Measurements from ENCODE around the gene RNF212. TPM values are rescaled to one million over a fixed set of nuclear protein-coding genes. Genes with fewer than 3 reads are reported as not detected.

Gene RNF212
- total RNA-seq, 4 donors from 2014 or later = 1.3 TPM; not detected in 3

- Histone ChIP-seq H3K27me3 (peaks cover 32 to 67% (median 42%) of the 10 kb centered on the region in 3 donors), H3K4me3 (no peak overlapping the region), H3K27ac (no peak overlapping the region), H3K9me3 (no peaks in the 10 kb centered on the region), H3K36me3 (no peaks in the 10 kb centered on the region), H3K4me1 (peaks cover 0 to 3% of the 10 kb centered on the region in 2 donors)
- intact Hi-C loops (cut with DNase I; ENCODE audit: low total_unique reads) (no loop called here), in situ Hi-C loops (cut with MboI; ENCODE audit: low sequenced_read_pairs in 4 of 4) (no loop called here)
- no peak for DNase-seq
- ATAC-seq = no peak
- no peak for TF ChIP-seq POLR2A (IDR thresholded peaks at IDR 0.05)
- no peak for TF ChIP-seq CTCF (IDR thresholded peaks at IDR 0.05 in 4 of 5, conservative IDR thresholded peaks at IDR 0.05 in 1 of 5)
Observed at GRCh38 chr4:1042352-1043055, 70.9 kb downstream of the RNF212 start.

- no peak overlapping the region for H3K4me3 ChIP-seq
- no peaks in the 10 kb centered on the region for H3K9me3 ChIP-seq
- ATAC-seq (no peak), DNase-seq (no peak)
- in situ Hi-C loops (cut with MboI; ENCODE audit: low sequenced_read_pairs in 4 of 4) (no loop called here), intact Hi-C loops (cut with DNase I; ENCODE audit: low total_unique reads) (no loop called here)
- H3K27ac ChIP-seq = no peak overlapping the region
- H3K27me3 ChIP-seq = peaks cover 30 to 67% (median 36%) of the 10 kb centered on the region in 3 donors
- H3K4me1 ChIP-seq = peaks cover 0 to 3% of the 10 kb centered on the region in 2 donors
- no peaks in the 10 kb centered on the region for H3K36me3 ChIP-seq
- TF ChIP-seq POLR2A (IDR thresholded peaks at IDR 0.05) (no peak), CTCF (IDR thresholded peaks at IDR 0.05 in 4 of 5, conservative IDR thresholded peaks at IDR 0.05 in 1 of 5) (no peak)
Observed at GRCh38 chr4:1041936-1042330, 71.4 kb downstream of the RNF212 start.

- in situ Hi-C loops (cut with MboI; ENCODE audit: low sequenced_read_pairs in 4 of 4) (no loop called here), intact Hi-C loops (cut with DNase I; ENCODE audit: low total_unique reads) (no loop called here)
- Histone ChIP-seq H3K27me3 (peaks cover 29 to 69% (median 33%) of the 10 kb centered on the region in 3 donors), H3K4me1 (peaks cover 0 to 3% of the 10 kb centered on the region in 2 donors), H3K36me3 (no peaks in the 10 kb centered on the region), H3K27ac (no peak overlapping the region), H3K4me3 (no peak overlapping the region), H3K9me3 (no peaks in the 10 kb centered on the region)
- no peak for DNase-seq
- TF ChIP-seq CTCF (IDR thresholded peaks at IDR 0.05 in 4 of 5, conservative IDR thresholded peaks at IDR 0.05 in 1 of 5) (no peak), POLR2A (IDR thresholded peaks at IDR 0.05) (no peak)
- no peak for ATAC-seq
Observed at GRCh38 chr4:1041147-1041935, 72.0 kb downstream of the RNF212 start.

GRCh38 chr4:1040344-1041146 lies 72.8 kb downstream of the RNF212 start:
- intact Hi-C loops (cut with DNase I; ENCODE audit: low total_unique reads) = no loop called here
- Histone ChIP-seq H3K27ac (no peak overlapping the region), H3K4me1 (peaks cover 0 to 3% of the 10 kb centered on the region in 2 donors), H3K36me3 (no peaks in the 10 kb centered on the region), H3K4me3 (no peak overlapping the region), H3K9me3 (no peaks in the 10 kb centered on the region), H3K27me3 (peaks cover 29 to 73% (median 36%) of the 10 kb centered on the region in 3 donors)
- in situ Hi-C loops (cut with MboI; ENCODE audit: low sequenced_read_pairs in 4 of 4) = no loop called here
- TF ChIP-seq POLR2A (IDR thresholded peaks at IDR 0.05) = no peak
- no peak for DNase-seq
- no peak for ATAC-seq
